Measurements from ENCODE around the gene NADK2. TPM values are rescaled to one million over a fixed set of nuclear protein-coding genes. Genes with fewer than 3 reads are reported as not detected.

Gene NADK2
- total and polyA plus RNA-seq, 7 donors = 7.8 to 57.9 (median 39.6) TPM

GRCh38 chr5:36250427-36250826 lies 8.7 kb upstream of the NADK2 start:
- Histone ChIP-seq H3K27me3 (no peaks in the 10 kb centered on the region), H3K4me3 (no peak overlapping the region), H3K4me1 (peaks cover 0 to 24% (median 14%) of the 10 kb centered on the region in 4 donors), H3K9me3 (no peaks in the 10 kb centered on the region), H3K36me3 (no peaks in the 10 kb centered on the region), H3K27ac (peak overlapping the region in 2 of 4 donors; percentile 35 to 69)
- no peak for TF ChIP-seq EP300 (IDR thresholded peaks at IDR 0.05)
- TF ChIP-seq POLR2AphosphoS5 (IDR thresholded peaks at IDR 0.05) = no peak
- TF ChIP-seq CTCF (IDR thresholded peaks at IDR 0.05) = no peak
- TF ChIP-seq POLR2A (IDR thresholded peaks at IDR 0.05) = no peak
- WGBS, 2 donors = 79 to 80% methylated on average over 4 of the region's 4 CpGs
- intact Hi-C loops (cut with DNase I) = no loop called here
- DNase-seq = no peak

GRCh38 chr5:36246036-36246800 lies 4.5 kb upstream of the NADK2 start:
- no peak overlapping the region for H3K27ac ChIP-seq
- no peaks in the 10 kb centered on the region for H3K9me3 ChIP-seq
- H3K27me3 ChIP-seq = no peaks in the 10 kb centered on the region
- no peak overlapping the region for H3K4me3 ChIP-seq
- no peak for TF ChIP-seq POLR2AphosphoS5 (IDR thresholded peaks at IDR 0.05)
- no peak for TF ChIP-seq POLR2A (IDR thresholded peaks at IDR 0.05)
- no peak for TF ChIP-seq CTCF (IDR thresholded peaks at IDR 0.05)
- no peak for TF ChIP-seq EP300 (IDR thresholded peaks at IDR 0.05)
- WGBS, 2 donors = 94 to 95% methylated on average over 10 of the region's 10 CpGs
- intact Hi-C loops (cut with DNase I) = loop anchor here (10.0 kb wide), 1 partner anchor 59 kb away; the partner anchor contains the start of gene RANBP3L
- peaks cover 0 to 9% (median 6%) of the 10 kb centered on the region in 4 donors for H3K4me1 ChIP-seq
- no peaks in the 10 kb centered on the region for H3K36me3 ChIP-seq
- DNase-seq = no peak

GRCh38 chr5:36244076-36244475 lies 2.4 kb upstream of the NADK2 start:
- intact Hi-C loops (cut with DNase I) = loop anchor here (5.0 to 10.0 kb wide), 3 partner anchors 61 to 628 kb away; partner anchors contain the start of genes LMBRD2, RANBP3L and SKP2
- Histone ChIP-seq H3K9me3 (no peaks in the 10 kb centered on the region), H3K4me1 (peaks cover 0 to 26% (median 16%) of the 10 kb centered on the region in 4 donors), H3K27ac (no peak overlapping the region), H3K4me3 (no peak overlapping the region), H3K27me3 (no peaks in the 10 kb centered on the region), H3K36me3 (no peaks in the 10 kb centered on the region)
- WGBS, 2 donors = 36 to 78% methylated on average over 3 of the region's 3 CpGs
- no peak for TF ChIP-seq CTCF (IDR thresholded peaks at IDR 0.05)
- TF ChIP-seq POLR2AphosphoS5 (IDR thresholded peaks at IDR 0.05) = no peak
- no peak for TF ChIP-seq EP300 (IDR thresholded peaks at IDR 0.05)
- TF ChIP-seq POLR2A (IDR thresholded peaks at IDR 0.05) = no peak
- DNase-seq = no peak

GRCh38 chr5:36243653-36244052 lies 1.9 kb upstream of the NADK2 start:
- intact Hi-C loops (cut with DNase I) = loop anchor here (5.0 to 10.0 kb wide), 3 partner anchors 61 to 629 kb away; partner anchors contain the start of genes LMBRD2, RANBP3L and SKP2
- H3K36me3 ChIP-seq = no peaks in the 10 kb centered on the region

More at GRCh38 chr5:36243653-36244052, 1.9 kb upstream of the NADK2 start:
- Histone ChIP-seq H3K27ac (no peak overlapping the region), H3K9me3 (no peaks in the 10 kb centered on the region), H3K4me1 (peaks cover 0 to 30% (median 20%) of the 10 kb centered on the region in 4 donors), H3K27me3 (no peaks in the 10 kb centered on the region), H3K4me3 (no peak overlapping the region)
- 92% methylated on average over 1 of the region's 1 CpG for WGBS, 2 donors
- no peak for DNase-seq
- TF ChIP-seq POLR2AphosphoS5 (IDR thresholded peaks at IDR 0.05) (no peak), EP300 (IDR thresholded peaks at IDR 0.05) (no peak)

All from sigmoid colon (tissue), 7 donors.